WERI-Rb-1 (cell line): Measurements from ENCODE around the gene PHF14.
"Not testable (repeated sequence)": the region's sequence is repeated elsewhere in the genome, so short reads cannot be mapped to it uniquely, and the experiment has no call there.

Experiments
- DNase-seq: peaks from one replicate; pipeline ENCODE4 v3.0.0-alpha.2; 2020
- H3K27ac ChIP-seq: fragments of 250-450 bp; sonication (Bioruptor Pico); 2 replicates; pipeline ENCODE4 v1.5.1; 2020; ENCODE audit warnings: mild to moderate bottlenecking, moderate library complexity
- H3K27me3 ChIP-seq: fragments of 250-450 bp; sonication (Bioruptor Pico); 2 replicates; pipeline ENCODE4 v1.5.1; 2021; ENCODE audit warnings: mild to moderate bottlenecking, low read depth, moderate library complexity; ENCODE audit not compliant: insufficient read depth, severe bottlenecking
- H3K36me3 ChIP-seq: fragments of 250-450 bp; sonication (Bioruptor Pico); 2 replicates; pipeline ENCODE4 v1.5.1; 2020; ENCODE audit warnings: mild to moderate bottlenecking, moderate library complexity
- H3K4me3 ChIP-seq: 2 replicates; pipeline ENCODE4 v1.5.1; 2011; ENCODE audit warnings: low read depth, mild to moderate bottlenecking, control low read depth, low read length
- H3K9me3 ChIP-seq: fragments of 250-450 bp; sonication (Bioruptor Pico); 2 replicates; pipeline ENCODE4 v1.5.1; 2021; ENCODE audit warnings: mild to moderate bottlenecking, moderate library complexity; ENCODE audit not compliant: severe bottlenecking
- TF ChIP-seq, protein P1 (sequence below): IDR thresholded peaks from 2 replicates; pipeline ENCODE4 v1.5.1; 2011; ENCODE audit warnings: low read depth, mild to moderate bottlenecking, control low read depth, inconsistent platforms, low read length

PHF14 gene

DNA sequence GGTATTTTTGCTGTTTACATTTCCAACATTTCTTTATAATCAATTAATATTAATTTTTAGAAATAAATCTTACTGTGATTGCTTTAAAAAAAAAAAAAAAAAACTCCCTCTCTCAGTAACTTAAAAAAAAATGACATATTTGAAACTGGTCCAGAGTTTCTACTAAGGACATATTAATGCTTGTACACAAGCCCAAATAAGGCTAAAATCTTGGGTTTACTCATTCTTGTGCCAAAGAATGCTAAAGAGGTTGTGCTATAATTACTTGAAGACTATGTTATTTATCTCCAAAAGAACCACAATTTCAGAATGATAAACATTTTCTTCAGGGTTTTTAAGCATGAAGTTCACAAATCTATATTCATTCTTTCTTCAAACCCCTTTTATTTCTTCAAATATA lies 39.4 kb upstream of the PHF14 start:
- Histone ChIP-seq H3K27me3 (no peaks in the 10 kb centered on the region), H3K4me3 (no peak overlapping the region), H3K9me3 (no peaks in the 10 kb centered on the region), H3K27ac (no peak overlapping the region), H3K36me3 (peaks cover 44% of the 10 kb centered on the region)
- TF ChIP-seq, protein P1, sequence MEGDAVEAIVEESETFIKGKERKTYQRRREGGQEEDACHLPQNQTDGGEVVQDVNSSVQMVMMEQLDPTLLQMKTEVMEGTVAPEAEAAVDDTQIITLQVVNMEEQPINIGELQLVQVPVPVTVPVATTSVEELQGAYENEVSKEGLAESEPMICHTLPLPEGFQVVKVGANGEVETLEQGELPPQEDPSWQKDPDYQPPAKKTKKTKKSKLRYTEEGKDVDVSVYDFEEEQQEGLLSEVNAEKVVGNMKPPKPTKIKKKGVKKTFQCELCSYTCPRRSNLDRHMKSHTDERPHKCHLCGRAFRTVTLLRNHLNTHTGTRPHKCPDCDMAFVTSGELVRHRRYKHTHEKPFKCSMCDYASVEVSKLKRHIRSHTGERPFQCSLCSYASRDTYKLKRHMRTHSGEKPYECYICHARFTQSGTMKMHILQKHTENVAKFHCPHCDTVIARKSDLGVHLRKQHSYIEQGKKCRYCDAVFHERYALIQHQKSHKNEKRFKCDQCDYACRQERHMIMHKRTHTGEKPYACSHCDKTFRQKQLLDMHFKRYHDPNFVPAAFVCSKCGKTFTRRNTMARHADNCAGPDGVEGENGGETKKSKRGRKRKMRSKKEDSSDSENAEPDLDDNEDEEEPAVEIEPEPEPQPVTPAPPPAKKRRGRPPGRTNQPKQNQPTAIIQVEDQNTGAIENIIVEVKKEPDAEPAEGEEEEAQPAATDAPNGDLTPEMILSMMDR: no peak
- no peak for DNase-seq

DNA sequence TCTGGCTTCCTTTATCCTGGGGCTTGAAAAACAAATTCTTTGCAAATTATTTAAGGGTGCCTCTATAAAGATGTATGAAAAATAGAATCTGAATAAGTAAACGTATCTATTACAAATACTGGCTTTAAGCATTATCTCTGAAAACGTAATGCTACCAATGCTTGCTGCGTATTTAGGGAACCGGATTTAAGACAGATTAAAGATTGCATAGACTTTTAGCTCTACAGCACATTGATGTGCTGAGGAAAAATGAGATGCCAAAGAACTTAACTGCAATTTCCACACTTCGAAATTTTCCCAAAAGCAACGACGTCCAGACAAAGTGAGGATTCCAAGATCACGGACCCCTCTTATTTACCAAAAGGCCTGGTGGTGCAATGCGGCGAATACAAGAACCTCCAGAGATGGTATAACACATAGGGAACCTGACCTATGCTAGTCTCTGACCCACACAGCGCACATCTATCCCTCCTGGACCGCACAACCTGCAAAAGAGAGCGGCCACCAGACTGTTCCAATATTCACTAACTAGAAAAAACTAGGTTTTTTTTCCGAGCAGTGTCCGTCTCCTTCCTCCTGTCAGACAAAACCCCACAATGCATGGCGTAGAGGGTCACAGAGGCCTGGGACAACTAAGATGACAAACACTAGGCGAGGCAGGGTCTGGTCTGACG lies 34.3 kb upstream of the PHF14 start:
- H3K36me3 ChIP-seq: peaks cover 30% of the 10 kb centered on the region
- peak overlapping the region; percentile 96 for H3K4me3 ChIP-seq
- TF ChIP-seq, protein P1: no peak
- no peak for DNase-seq
- H3K9me3 ChIP-seq: no peaks in the 10 kb centered on the region
- peak overlapping the region; percentile 98 for H3K27ac ChIP-seq
- H3K27me3 ChIP-seq: no peaks in the 10 kb centered on the region

DNA sequence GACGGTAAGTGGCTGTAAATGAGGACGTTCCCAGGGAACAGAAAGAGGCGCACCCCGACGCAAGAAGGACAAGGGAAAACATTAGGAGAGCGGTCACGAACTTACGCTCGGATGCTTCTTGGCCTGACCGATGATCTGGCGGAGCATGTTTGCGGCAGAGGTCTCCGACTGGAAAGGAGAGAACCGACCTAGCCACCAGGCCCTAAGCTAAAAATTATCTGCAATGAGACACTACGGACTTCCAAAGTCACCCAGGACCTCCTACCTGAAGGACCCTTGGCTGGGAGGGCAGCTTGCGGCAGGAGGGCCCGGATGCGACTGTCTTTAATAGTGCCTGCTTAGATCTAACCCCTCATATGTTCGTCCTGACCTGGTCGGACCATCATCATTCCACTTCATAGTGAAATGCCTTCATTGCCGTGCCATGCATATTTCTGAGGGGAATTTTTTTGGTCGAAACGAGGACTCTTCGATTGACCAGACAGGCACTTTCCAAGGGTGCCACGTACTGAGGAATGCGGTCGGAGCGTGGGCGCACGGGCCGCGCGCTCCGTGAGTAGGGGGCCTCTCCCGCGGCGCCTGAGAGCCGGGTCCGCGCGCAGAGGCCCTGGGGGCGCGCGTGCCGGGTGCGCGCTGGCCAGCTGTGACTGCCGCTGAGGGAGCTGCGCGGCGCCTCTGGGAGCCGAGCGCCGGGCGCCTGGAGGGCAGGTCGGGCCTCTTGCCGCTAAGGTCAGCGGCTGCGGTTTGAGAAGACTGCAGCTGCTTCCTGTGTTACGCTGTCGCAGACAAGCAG lies 33.6 kb upstream of the PHF14 start:
- Histone ChIP-seq H3K27ac (peak overlapping the region; percentile 98), H3K9me3 (no peaks in the 10 kb centered on the region), H3K36me3 (peaks cover 30% of the 10 kb centered on the region), H3K4me3 (peak overlapping the region; percentile 96), H3K27me3 (no peaks in the 10 kb centered on the region)
- TF ChIP-seq, protein P1: no peak
- peak; percentile 90 for DNase-seq

DNA sequence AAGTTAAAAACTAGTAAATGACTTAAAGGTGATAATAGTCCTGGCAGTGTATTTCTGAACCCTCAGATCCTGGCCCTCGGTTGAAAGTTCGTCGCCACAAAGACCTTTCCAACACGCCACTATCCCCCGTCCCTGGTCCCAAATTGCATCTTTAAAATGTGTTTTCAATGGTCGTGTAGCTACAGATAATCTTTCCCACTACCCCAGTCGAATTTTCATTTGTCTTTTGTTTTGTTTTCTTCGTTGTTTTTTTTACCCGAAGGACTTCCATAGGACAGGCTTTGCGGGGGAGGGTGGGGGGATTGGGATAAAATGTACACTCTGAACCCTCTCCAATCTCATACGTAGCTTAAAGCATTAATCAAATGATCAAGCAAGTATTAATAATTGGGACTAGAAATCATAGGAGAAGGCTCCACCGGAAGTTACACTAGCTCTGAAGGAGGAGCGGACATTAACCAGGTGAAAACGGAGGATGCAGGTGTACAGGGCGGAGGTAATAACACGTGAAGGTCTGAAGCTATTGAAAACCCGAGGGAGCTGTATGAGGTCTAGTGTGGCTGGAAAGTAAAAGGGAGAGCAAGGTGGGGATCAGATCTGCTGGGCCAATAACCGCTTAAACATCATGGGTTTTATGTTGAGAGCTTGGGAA lies 32.8 kb upstream of the PHF14 start:
- Histone ChIP-seq H3K27me3 (no peaks in the 10 kb centered on the region), H3K9me3 (no peaks in the 10 kb centered on the region), H3K4me3 (peak overlapping the region; percentile 81), H3K27ac (peak overlapping the region; percentile 98), H3K36me3 (peaks cover 23% of the 10 kb centered on the region)
- DNase-seq: no peak
- TF ChIP-seq, protein P1: no peak

DNA sequence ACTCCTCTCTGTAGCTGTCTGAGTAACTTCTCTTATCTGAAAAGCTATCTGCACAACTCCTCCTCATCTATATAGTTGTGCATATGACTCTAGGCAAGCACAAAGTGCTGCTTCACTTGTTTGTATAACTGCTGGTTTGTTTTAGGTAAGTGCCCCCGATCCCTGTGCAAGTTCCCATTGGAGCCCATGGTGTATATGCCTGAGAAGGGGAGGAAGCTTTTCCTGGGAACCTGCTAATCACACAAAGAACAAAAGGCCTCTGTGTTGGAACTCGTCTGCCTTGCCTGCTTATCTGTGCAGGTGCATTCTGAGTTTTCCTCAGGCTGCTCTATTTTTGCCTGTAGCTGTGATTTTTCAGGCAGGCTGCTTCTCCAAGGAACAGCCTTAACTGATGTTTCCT lies 23.2 kb upstream of the PHF14 start:
- no peaks in the 10 kb centered on the region for H3K9me3 ChIP-seq
- H3K27me3 ChIP-seq: no peaks in the 10 kb centered on the region
- H3K36me3 ChIP-seq: no peaks in the 10 kb centered on the region
- no peak overlapping the region for H3K27ac ChIP-seq
- DNase-seq: no peak
- TF ChIP-seq, protein P1: no peak
- no peak overlapping the region for H3K4me3 ChIP-seq

DNA sequence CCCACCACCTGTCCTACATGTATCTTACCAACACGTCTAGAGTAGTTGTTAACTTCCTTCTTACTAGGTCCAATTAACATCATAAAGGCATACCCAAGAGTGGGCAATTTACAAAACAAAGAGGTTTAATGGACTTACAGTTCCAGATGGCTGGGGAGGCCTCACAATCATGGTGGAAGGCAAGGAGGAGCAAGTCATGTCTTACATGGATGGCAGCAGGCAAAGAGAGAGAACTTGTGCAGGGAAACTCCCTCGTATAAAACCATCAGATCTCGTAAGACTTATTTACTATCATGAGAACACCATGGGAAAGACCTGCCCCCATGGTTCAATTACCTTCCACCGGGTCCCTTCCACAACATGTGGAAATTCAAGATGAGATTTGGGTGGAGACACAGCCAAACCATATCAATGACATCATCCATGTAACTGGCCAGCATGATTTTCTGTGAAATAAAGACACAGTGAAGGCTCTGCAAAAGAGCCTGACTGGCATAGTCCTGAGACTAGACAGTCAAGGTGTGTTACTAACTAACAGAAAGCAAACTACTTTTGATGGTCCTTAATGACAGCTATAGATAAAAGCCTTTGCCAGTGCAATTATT lies 22.6 kb upstream of the PHF14 start:
- H3K27ac ChIP-seq, H3K36me3 ChIP-seq, H3K27me3 ChIP-seq: not testable (repeated sequence)

More for the DNA sequence above, 22.6 kb upstream of the PHF14 start:
- not testable (repeated sequence) for DNase-seq, H3K4me3 ChIP-seq, H3K9me3 ChIP-seq
